Measurements from ENCODE around the gene BORCS5.

The BORCS5 gene

DNA sequence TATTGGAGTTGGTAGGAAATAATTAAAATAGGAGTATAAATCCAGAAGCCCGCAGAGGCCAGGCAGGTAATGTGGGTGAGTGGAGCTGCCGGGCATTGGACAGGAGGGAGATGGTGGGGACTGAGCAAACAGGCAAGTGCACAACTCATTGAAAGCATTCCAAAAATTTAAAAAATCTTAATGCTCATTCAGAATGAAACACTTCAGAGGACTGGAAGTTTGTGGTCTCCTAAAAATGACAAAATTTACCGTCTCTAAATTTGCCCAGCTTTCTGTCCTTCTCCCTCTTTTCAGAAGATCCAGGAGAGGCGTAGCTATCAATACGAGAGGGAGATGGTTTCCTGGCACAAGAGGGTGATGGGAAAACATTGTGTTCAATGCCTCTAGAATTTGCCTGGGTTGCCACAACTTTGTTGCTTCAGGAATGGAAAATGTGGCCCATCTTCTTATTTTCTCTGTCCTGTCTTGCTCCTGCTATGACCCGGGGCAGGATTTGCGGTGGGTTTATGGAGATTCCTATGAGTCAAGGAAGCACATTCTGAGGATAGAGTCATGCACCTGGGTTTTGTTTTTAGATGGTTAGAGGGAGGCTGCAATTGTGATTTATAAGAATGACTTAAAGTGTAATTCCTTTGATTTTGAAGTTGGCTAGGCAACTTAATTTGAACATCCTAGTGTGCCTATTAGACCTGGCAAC lies 72.2 kb downstream of the BORCS5 start:
- peak; percentile 28 for DNase-seq (ENCODE audit: low read depth, low spot score)

DNA sequence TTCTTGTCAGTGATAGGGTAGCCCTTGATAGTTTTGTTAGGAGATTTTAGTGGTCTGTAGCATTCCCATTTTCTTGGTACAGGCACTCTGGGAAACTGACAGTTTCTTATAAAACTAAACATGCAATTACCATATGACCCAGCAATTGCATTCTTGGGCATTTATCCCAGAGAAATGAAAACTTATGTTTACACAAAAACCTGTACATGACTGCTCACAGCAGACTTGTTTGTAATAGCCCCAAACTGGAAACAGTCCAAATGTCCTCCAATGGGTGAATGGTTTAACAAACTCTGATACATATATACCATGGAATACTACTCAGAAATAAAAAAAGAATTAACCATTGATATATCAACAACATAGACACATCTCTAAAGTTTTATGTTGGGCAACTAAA lies 75.5 kb downstream of the BORCS5 start:
- peak; percentile 60 for DNase-seq (ENCODE audit: low read depth, low spot score)

DNA sequence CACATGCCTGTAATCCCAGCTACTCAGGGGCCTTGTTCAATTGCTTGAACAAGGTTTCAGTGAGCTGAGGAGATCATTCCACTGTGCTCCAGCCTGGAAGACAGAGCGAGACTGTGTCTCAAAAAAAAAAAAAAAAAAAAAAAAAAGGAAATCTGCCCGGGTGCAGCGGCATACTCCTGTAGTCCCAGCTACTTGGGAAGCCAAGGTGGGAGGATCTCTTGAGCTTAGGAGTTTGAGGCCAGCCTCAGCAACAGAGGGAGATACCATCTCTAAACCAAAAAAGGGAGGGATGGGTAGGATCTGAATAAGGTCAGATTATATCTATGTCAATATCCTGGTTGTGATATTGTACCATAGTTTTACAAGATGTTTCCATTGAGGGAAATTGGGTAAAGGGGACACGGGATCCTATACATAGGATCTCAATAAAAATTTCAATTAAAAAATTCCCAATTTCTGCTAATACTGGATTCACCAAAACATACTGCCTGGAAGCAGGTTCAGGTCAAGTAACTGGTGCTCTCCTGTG lies 76.4 kb downstream of the BORCS5 start:
- no peak for DNase-seq (ENCODE audit: low read depth, low spot score)

DNA sequence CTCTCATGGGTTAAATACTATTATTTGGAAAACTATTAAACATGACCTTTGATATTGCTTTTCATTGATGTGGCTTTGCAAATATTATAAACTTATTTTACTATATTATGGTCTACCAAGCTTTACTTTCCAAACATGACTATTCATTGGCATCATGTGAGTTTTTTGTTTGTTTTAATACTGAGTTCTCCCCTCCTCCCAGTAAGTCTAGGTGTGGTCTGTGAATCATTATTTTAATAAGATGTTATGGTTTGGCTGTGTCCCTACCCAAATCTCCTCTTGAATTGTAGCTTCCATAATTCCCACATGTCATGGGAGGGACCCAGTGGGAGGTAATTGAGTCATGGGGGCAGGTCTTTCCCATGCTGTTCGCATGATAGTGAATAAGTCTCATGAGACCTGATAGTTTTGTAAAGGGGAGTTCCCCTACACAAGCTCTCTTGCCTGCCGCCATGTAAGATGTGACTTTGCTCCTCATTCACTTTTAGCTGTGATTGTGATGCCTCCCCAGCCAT lies 80.0 kb downstream of the BORCS5 start:
- no peak for DNase-seq (ENCODE audit: low read depth, low spot score)

DNA sequence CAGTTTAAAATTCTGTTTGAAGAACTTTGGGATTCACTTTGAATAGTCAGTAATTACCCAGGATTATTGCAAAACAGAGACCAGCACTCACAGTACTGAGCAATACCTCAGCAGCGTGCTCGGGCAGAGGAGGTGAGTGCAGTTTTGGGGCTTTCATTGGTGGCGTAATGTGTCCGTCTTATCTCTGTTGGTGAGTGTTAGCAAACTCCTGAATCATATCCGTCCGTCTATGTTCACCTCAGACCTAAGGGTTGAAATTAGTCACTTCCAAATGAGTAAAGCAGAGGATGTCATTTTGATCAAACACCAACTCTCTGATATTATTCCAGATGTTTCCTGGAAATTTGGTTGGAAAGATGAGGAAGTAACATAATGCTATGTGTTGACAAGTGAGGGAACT lies 82.8 kb downstream of the BORCS5 start:
- no peak for DNase-seq (ENCODE audit: low read depth, low spot score)

DNA sequence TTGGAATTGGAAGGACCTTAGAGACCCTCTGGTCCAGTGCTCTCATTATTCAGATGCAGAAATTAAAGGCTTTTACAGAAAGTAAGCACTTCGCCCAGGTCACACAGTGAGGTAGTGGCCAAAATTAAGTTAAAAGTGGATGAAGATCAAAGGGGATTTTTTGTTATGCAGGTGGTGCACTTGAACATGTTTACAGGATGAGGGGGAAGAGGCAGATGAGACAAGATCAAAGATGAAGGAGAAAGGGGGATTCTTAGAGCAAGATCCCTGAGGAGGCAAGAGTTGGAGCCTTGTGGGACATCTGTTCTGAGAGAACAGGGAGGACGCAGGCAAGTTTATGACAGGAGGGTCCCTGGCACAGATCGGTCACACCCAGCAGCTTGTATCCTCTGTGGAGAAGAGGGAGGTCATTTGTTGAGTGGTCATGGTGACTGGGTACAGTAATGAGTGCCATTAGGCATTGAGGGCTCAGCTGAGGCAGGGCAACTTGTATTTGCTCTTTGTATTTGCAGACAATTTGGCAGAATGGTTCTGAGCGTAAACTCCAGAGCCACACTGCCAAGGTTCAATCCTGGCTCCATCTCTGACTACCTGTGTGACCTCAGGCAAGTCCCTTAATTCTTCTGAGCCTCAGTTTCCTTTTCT lies 84.0 kb downstream of the BORCS5 start:
- no peak for DNase-seq (ENCODE audit: low read depth, low spot score)

DNA sequence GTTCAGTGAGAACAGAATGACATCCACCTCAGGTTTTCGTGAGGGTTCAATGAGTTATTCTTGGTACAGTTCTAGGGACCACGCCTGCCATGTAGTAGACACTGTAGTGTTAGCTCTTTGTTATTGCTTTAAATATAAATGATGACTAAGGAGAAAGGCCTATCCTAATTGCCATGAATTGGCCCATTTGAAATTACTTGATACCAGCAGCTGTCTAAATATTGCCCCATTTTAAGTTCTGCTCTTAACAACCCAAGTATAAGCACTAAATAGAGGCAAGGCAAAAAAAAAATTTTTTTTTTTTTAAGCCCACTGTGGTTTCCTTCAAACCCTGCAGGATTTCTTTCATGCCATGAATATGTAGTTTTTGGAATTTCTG lies 84.5 kb downstream of the BORCS5 start:
- DNase-seq (ENCODE audit: low read depth, low spot score): no peak

DNA sequence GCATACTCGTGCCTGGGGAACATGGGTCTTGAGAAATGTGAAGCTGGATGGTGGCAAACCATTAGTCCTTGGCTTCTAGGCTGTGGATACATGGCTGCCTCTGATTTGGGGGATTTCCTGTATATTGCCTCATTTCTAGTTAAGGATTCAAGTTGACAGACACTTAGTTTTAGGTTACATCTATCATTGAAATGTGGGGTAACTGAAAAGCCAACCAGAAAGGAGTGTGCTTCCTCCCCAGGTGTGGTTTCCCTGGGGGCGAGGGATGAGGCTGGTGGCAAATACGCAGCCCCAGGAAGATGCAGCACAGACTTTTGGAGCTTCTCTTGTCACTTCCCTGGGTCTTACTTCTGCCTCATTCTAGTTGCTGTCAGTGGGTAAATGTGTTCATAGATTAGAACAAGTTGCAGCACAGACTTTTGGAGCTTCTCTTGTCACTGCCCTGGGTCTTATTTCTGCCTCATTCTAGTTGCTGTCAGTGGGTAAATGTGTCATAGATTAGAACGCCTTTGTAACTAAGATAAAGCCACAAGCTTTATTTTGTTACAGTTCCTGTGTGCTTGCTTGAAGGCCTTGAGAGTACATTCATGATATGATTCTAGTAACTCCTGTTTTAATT lies 85.1 kb downstream of the BORCS5 start:
- peak; percentile 36 for DNase-seq (ENCODE audit: low read depth, low spot score)

DNA sequence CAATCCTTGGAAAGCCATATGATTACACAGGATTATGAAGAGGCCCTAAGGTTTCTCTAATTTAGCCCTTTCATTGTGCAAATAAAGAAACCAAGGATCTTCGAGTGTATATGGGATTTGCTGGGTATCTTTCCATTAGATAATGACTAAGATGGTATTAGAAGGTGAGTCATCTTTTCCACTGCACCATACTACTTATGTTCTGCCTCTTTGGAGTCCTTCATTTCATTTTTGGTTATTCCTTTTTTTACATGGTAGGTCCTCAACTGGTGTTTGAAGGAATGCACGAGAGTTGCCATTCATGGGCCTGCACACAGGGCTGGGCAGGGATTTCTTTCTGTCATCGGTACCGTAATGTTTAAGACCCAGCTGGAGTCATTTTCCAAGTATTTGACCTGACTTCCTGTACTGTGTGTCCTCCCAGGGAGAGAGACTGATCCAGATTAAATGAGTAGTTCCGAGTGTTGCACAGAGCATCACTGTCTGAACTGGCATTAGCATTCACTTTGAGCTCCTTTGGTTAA lies 85.7 kb downstream of the BORCS5 start:
- DNase-seq (ENCODE audit: low read depth, low spot score): peak; percentile 28

DNA sequence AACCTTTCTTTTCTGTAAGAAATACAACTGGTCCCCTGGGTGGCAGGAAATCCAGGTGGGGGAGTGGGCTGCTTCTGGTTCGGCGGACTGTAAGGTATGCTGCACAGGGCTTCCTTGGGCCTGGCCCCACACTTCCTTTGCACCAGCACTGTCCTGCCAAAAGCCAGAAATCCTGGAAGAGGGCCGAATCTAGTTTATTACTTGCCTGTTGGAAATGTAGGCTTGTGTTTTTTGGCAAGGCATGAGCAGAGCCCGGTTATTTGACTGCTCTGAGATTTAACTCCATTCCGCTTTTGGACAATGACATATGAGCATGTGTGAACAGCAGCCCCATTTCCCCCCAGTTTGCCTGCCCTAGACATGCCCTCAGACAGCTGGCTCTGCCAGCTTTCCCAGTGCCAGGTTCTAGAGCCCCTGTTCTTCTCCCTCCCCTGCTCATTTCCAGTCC lies 86.6 kb downstream of the BORCS5 start:
- DNase-seq (ENCODE audit: low read depth, low spot score): peak; percentile 62

DNA sequence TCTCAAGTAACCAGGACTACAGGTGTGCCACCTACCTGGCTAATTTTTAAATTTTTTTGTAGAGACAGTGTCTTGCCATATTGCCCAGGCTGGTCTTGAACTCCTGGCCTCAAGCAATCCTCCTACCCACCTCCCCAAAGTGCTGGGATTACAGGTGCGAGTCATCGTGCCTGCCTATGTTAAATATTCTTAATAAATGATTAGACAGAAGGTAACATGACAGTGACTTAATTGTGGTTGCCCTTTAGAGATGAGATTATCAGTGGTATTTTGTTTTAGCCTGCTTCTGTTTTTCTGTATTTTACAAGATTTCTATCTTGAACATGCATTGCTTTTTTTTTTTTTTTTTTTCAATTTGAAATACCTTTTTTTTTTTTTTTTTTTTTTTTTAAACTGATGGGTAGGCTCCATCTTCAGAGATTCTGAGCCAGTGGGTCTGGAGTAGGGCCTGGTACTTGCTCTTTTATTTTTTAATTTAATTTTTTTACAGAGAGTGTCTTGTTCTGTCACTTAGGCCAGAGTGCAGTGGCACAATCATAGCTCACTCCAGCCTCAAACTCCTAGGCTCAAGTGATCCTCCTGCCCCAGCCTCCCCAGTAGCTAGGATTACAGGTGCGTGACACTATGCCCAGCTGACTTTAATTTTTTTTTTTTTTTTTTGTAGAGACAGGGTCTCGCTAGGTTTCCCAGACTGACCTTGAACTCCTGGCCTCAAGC lies 88.4 kb downstream of the BORCS5 start:
- no peak for DNase-seq (ENCODE audit: low read depth, low spot score)

DNA sequence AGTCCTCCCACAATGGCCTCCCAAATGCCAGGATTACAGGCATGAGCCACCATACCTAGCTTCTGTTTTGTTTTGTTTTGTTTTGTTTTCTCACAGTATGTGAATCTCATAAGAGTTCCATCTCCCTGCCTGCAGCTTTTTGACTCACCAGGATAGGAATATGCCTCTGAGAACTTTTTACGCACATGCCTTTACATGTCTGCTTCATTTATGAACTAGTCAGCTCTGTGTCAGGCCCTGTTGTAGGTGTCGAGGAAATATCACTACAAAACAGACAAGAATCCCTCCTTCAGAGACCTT lies 89.0 kb downstream of the BORCS5 start:
- DNase-seq (ENCODE audit: low read depth, low spot score): no peak

DNA sequence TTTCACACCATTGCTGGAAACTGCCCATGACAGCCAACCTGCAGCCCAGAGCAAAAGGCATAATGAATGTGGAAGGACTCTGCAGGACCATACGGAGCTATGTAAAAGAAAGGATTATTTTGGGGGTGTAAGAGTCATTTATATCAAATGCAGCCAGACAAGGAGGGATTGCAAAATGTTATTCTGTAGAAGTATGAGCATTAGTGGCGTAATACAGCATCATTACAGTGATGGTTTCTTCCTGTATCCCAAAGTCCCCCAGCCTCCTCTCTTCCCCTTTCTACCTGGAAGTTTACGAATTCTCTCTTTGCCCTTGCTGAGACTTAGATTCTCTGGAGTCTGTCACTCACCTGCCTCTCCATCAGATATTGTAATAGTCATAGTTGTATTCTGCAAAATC lies 89.9 kb downstream of the BORCS5 start:
- DNase-seq (ENCODE audit: low read depth, low spot score): no peak

DNA sequence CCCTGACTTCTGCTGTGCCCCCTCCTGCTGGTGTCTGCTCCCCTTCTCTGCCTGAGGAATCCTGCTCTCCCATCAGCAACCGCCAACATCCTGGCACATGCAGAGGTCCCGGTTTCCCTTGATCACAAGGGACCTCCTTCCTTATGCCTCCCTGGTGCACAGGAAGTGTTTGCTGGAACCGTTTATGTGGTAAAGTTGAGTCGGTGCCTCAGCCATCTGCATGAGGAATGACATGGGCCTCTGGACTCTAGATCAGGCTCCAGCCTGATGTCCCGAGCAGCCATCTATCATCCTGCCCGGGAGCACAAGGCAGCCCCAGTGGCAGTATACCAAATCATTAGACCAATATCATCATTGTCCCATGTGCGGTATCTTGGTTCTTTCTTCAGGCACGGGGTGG lies 90.4 kb downstream of the BORCS5 start:
- no peak for DNase-seq (ENCODE audit: low read depth, low spot score)

DNA sequence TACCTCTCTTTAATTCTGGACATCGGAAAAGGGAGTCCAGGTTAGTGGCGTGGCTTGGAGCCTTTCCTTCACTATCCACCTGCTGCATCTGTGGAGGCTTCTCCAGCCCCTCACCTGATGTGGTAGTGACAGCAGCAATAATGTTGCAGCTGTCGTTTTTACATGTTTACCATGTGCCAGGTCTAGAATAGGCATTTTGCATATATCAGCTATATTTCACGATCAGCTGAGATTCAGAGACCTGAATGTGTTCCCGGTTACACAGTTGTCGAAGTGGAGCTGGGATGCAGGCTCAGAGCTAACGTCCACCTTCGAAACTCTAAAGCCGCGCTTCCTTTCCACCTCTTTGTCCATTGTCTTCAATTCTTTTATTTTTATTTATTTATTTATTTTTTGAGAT lies 91.0 kb downstream of the BORCS5 start:
- DNase-seq (ENCODE audit: low read depth, low spot score): no peak

DNA sequence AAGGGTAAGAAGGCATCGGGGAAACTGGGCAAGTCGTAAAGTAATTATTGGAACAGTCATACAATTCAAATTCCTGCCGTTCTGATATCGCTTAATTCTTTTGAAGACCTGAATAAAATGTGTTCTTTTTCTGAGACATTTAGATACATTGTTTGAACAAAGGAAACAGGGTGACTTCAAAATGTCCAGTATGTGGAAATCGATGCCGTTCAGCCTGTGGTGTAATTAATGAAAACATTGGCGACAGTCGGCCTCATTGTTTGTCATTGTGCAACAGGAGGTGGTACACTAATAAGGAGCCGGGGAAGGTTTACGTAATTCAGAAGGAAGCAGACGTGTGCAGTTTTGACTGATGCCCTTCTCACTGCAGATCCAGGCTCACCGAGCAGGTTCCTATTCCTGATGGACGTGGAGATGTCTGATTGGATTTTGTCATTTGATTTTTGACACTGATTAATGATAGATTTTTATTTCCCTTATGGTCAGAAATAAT lies 92.7 kb downstream of the BORCS5 start:
- peak; percentile 17 for DNase-seq (ENCODE audit: low read depth, low spot score)

DNA sequence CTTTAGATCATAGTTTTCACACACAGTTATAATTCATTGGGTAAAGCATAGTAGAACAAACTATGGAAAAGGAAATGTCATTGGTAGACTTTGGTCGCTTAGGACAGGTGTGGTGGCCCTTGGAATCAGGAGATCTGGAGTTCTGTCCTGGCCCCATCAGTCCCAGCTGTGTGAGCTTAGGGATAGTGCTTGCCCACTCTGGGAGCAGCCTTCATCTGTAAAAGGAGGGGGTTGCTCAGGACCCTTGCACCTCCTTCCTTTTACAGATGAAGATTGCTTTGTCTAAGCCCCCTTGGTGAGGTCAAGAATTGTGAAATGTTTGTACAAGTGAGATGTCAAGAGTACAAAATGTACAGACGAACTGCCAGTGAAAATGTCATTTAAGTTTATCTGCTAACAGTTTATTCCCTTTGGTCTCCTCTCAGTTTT lies 93.2 kb downstream of the BORCS5 start:
- no peak for DNase-seq (ENCODE audit: low read depth, low spot score)

DNA sequence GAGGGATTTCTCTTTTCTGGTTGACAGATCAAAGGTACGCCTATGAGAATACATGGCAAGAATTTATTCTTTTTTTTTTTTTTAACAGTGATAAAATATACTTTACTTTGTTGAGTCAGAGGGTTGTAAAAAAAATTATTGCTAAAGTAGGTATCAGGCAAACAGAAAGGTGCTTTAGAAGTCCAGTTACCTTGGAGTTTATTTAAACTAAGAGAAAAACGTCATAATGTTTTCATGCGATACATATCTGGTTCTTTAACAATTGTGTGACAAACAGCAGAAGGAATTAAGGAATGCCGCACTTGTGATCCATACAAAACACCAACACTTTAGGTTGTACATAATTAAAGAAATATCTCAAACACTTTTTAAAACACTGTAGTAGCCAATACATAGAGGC lies 94.2 kb downstream of the BORCS5 start:
- DNase-seq (ENCODE audit: low read depth, low spot score): no peak

DNA sequence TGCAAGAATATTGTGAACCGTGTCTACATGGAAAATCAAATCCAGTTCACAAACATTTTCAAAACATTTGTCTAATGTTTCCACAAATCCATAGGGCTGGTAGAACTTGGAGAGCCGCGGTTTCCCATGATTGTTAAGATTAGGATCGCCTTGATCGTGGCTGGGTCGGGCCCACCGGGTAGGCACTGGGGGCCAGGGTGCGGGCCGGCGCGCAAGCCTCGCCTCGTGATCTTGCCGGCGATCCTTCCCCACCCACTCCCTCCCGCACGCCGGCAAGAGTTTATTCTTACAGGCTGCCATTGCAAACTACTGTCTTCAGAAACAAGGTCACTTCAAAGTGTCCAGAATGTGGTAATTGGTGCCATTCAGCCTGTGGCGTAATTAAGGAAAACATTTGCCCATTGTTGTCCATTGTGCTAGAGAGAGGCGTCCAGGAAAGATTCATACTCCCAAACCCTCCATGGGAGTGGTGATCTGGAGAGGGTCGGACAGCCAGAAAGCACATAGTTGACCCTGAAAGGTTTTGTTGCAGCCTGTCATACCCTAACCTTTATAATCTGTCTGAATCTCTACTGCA lies 95.5 kb downstream of the BORCS5 start:
- DNase-seq (ENCODE audit: low read depth, low spot score): no peak

DNA sequence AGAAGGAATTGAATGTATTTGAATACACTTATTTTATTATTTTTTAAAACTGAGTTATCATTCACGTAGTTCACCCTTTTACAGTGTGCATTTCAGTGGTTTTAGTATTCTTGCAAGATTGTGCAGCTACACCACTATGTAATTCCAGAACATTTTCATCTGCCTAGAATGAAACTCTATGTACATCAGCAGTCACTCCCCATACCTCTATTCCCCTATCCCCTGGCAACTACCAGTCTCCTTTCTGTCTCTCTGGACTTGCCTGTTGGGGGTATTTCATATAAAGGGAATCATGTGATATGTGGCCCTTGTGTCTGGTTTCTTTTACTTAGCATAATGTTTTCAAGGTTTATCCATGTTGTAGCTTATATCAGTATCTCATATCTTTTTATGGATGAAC lies 96.8 kb downstream of the BORCS5 start:
- no peak for DNase-seq (ENCODE audit: low read depth, low spot score)

DNA sequence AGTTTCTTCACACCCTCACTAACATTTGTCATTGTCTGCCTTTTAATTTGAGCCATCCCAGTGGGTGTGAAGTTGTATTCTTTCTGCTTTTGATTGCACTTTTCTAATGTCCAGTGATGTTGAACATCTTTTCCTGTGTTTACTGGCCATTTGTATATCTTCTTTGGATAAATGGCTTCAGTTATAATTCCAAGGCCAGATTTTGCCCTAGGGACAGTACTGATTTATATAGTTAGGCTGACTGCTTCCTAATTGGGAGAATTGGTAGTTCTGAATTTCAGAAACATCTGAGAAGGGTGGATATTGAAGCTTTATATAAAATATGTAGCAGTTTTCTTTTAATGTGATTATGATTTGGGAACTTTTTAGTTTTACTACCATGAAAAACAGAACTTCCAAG lies 97.4 kb downstream of the BORCS5 start:
- DNase-seq (ENCODE audit: low read depth, low spot score): no peak

Measured in astrocyte of the hippocampus (primary cell).